HEK293T (cell line): ENCODE measurements around the gene IGSF3.

Experiments used
- CTCF ChIA-PET: fragments of 350-600 bp; formaldehyde crosslinking; extraction: SDS; loops from one replicate; lab custom pipeline; 2021; ENCODE audit warnings: antibody characterized with exemption, inconsistent platforms; lab: Yijun Ruan, JAX
- POLR2A ChIA-PET: fragments of 350-600 bp; formaldehyde crosslinking; extraction: SDS; loops from one replicate; lab custom pipeline; 2020; ENCODE audit warnings: antibody characterized with exemption, inconsistent platforms; lab: Yijun Ruan, JAX
- DNase-seq: peaks from one replicate; pipeline ENCODE4 v3.0.0; 2012; ENCODE audit warnings: mixed read lengths; ENCODE audit errors: extremely low spot score
- ARNT ChIP-seq: fragments of 450-650 bp; IDR thresholded peaks from 2 replicates; pipeline ENCODE4 v1.6.1; 2017; ENCODE audit warnings: mild to moderate bottlenecking
- BHLHE40 ChIP-seq: fragments of 450-650 bp; IDR thresholded peaks from 2 replicates; pipeline ENCODE4 v1.6.1; 2016; ENCODE audit warnings: mild to moderate bottlenecking, moderate library complexity, borderline replicate concordance
- CTBP1 ChIP-seq: fragments of 450-650 bp; IDR thresholded peaks from 2 replicates; pipeline ENCODE4 v1.6.1; 2016; ENCODE audit warnings: borderline replicate concordance
- ELF4 ChIP-seq: fragments of 450-650 bp; IDR thresholded peaks from 2 replicates; pipeline ENCODE4 v1.6.1; 2017; ENCODE audit warnings: antibody characterized with exemption
- FOXA1 ChIP-seq: fragments of 450-650 bp; IDR thresholded peaks from 2 replicates; pipeline ENCODE4 v1.6.1; 2016; ENCODE audit warnings: mild to moderate bottlenecking
- FOXK2 ChIP-seq: fragments of 450-650 bp; IDR thresholded peaks from 2 replicates; pipeline ENCODE4 v1.6.1; 2016; ENCODE audit warnings: mild to moderate bottlenecking
- FOXM1 ChIP-seq: fragments of 450-650 bp; IDR thresholded peaks from 2 replicates; pipeline ENCODE4 v1.6.1; 2017; ENCODE audit warnings: mild to moderate bottlenecking, borderline replicate concordance
- HDGF ChIP-seq: fragments of 450-650 bp; IDR thresholded peaks from 2 replicates; pipeline ENCODE4 v1.6.1; 2017; ENCODE audit warnings: antibody characterized with exemption, borderline replicate concordance
- L3MBTL2 ChIP-seq: fragments of 450-650 bp; conservative IDR thresholded peaks from 2 replicates; pipeline ENCODE4 v1.6.1; 2016; ENCODE audit warnings: mild to moderate bottlenecking
- LEF1 ChIP-seq: fragments of 450-650 bp; IDR thresholded peaks from 2 replicates; pipeline ENCODE4 v1.6.1; 2017; ENCODE audit warnings: mild to moderate bottlenecking, borderline replicate concordance
- NFRKB ChIP-seq: fragments of 450-650 bp; IDR thresholded peaks from 2 replicates; pipeline ENCODE4 v1.6.1; 2016; ENCODE audit warnings: mild to moderate bottlenecking, moderate library complexity
- PKNOX1 ChIP-seq: fragments of 450-650 bp; IDR thresholded peaks from 2 replicates; pipeline ENCODE4 v1.6.1; 2016
- SP1 ChIP-seq: fragments of 450-650 bp; IDR thresholded peaks from 2 replicates; pipeline ENCODE4 v1.6.1; 2017
- SUZ12 ChIP-seq: fragments of 450-650 bp; IDR thresholded peaks from 2 replicates; pipeline ENCODE4 v1.6.1; 2016; ENCODE audit warnings: mild to moderate bottlenecking
- TARDBP ChIP-seq: fragments of 450-650 bp; IDR thresholded peaks from 2 replicates; pipeline ENCODE4 v1.6.1; 2016
- ZNF384 ChIP-seq: fragments of 450-650 bp; IDR thresholded peaks from 2 replicates; pipeline ENCODE4 v1.6.1; 2016

The IGSF3 gene

GRCh38 chr1:116693759-116694480, 26.4 kb upstream of the IGSF3 start:
- DNase-seq, result no peak
- no peak for TF ChIP-seq FOXK2
- TF ChIP-seq SP1, result no peak
- TF ChIP-seq TARDBP, result no peak
- TF ChIP-seq SUZ12, result no peak
- no peak for TF ChIP-seq NFRKB
- TF ChIP-seq ZNF384, result no peak
- no peak for TF ChIP-seq L3MBTL2
- no peak for TF ChIP-seq PKNOX1
- no peak for TF ChIP-seq LEF1
- TF ChIP-seq FOXM1, result no peak
- TF ChIP-seq CTBP1, result no peak
- no peak for TF ChIP-seq ARNT
- TF ChIP-seq ELF4, result no peak
- TF ChIP-seq HDGF, result no peak
- TF ChIP-seq FOXA1, result no peak
- TF ChIP-seq BHLHE40, result no peak
- ChIA-PET CTCF (no interaction called here), POLR2A (interaction anchor here (1.5 kb wide), 1 partner anchor 366 kb away, joined by 3 read pairs; the partner anchor contains the start of gene TTF2)

- DNase-seq, result no peak
- ChIA-PET POLR2A (no interaction called here), CTCF (no interaction called here)
- TF ChIP-seq L3MBTL2 (no peak), PKNOX1 (no peak), SUZ12 (no peak)
Measured at GRCh38 chr1:116692879-116693278, 25.3 kb upstream of the IGSF3 start.

GRCh38 chr1:116690849-116691406, 23.4 kb upstream of the IGSF3 start:
- ChIA-PET CTCF (interaction anchor here (1.2 kb wide), 1 partner anchor 18 kb away, joined by 5 read pairs; no protein-coding TSS in a partner anchor), POLR2A (interaction anchor here (0.7 kb wide), 1 partner anchor 369 kb away, joined by 3 read pairs; the partner anchor contains the start of gene TTF2)
- DNase-seq, result no peak

GRCh38 chr1:116690396-116690848, 22.9 kb upstream of the IGSF3 start:
- DNase-seq, result no peak
- no peak for TF ChIP-seq HDGF
- no peak for TF ChIP-seq FOXA1
- TF ChIP-seq FOXM1, result no peak
- TF ChIP-seq CTBP1, result no peak
- TF ChIP-seq SP1, result no peak
- TF ChIP-seq ARNT, result no peak
- no peak for TF ChIP-seq FOXK2
- no peak for TF ChIP-seq PKNOX1
- no peak for TF ChIP-seq LEF1
- TF ChIP-seq ZNF384, result no peak
- TF ChIP-seq NFRKB, result no peak
- no peak for TF ChIP-seq ELF4
- no peak for TF ChIP-seq BHLHE40
- TF ChIP-seq TARDBP, result no peak
- TF ChIP-seq SUZ12, result no peak
- no peak for TF ChIP-seq L3MBTL2
- ChIA-PET POLR2A (interaction anchor here (0.7 kb wide), 1 partner anchor 370 kb away, joined by 3 read pairs; the partner anchor contains the start of gene TTF2), CTCF (interaction anchor here (1.2 kb wide), 1 partner anchor 18 kb away, joined by 5 read pairs; no protein-coding TSS in a partner anchor)

More at GRCh38 chr1:116690849-116691406, 23.4 kb upstream of the IGSF3 start:
- TF ChIP-seq NFRKB (no peak), BHLHE40 (no peak), CTBP1 (no peak), HDGF (no peak), SUZ12 (no peak), ZNF384 (no peak)

GRCh38 chr1:116686723-116687352, 19.3 kb upstream of the IGSF3 start:
- TF ChIP-seq L3MBTL2 (no peak), CTBP1 (no peak), HDGF (no peak), NFRKB (no peak)
- DNase-seq, result no peak
- POLR2A ChIA-PET, result no interaction called here
- CTCF ChIA-PET, result interaction anchor here (1.3 kb wide), 1 partner anchor 14 kb away, joined by 5 read pairs; no protein-coding TSS in a partner anchor

- CTCF ChIA-PET, result interaction anchor here (1.3 kb wide), 1 partner anchor 14 kb away, joined by 5 read pairs; no protein-coding TSS in a partner anchor
Measured at GRCh38 chr1:116686175-116686574, 18.6 kb upstream of the IGSF3 start.

More at GRCh38 chr1:116686175-116686574, 18.6 kb upstream of the IGSF3 start:
- POLR2A ChIA-PET, result no interaction called here
- DNase-seq, result no peak
- TF ChIP-seq ELF4 (no peak), PKNOX1 (no peak), NFRKB (no peak), ZNF384 (no peak), FOXK2 (no peak), BHLHE40 (no peak), FOXA1 (no peak), SUZ12 (no peak), CTBP1 (no peak), FOXM1 (no peak), LEF1 (no peak), ARNT (no peak), SP1 (no peak), L3MBTL2 (no peak), TARDBP (no peak), HDGF (no peak)
